ENCODE measurements around the gene NFE2. TPM values are rescaled to one million over a fixed set of nuclear protein-coding genes. Genes with fewer than 3 reads are reported as not detected.

The NFE2 gene
- total and polyA plus RNA-seq, 4 donors = 0.44 to 155 (median 1.2) TPM

DNA sequence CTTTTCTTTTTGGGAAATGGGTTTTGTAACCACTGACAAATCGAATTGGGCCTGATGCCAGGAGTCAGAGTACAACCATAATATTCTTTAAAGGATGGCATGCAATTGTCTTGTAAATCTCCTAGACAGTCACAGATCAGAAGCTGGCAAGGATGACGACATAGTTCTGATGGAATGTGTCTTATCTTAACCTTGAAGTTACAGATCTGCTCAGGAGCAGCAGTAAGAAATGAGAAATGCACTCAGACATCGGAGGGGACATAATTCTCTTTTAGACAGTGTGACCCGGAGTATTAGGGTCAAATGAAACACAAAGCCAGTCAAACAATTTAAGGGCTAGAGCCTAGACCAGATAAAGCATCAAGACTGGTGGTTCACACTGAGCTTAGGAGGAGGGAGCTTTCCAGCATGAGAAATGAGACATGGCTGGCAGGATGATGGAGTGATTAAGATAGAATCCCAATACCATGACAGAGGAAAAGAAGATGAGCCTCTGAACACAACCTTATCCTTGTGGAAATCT, 38.4 kb downstream of the NFE2 start:
- Histone ChIP-seq H3K9ac (ENCODE audit: low read depth in 1 of 2, low read length in 2 of 2) (no peak overlapping the region), H3K36me3 (ENCODE audit: control insufficient read depth in 4 of 4, insufficient read depth in 3 of 4, low read depth in 1 of 4, low read length in 3 of 4) (peaks cover 0 to 1% (median 0%) of the 10 kb centered on the region in 4 donors), H3K4me3 (ENCODE audit: low read depth in 1 of 3, low read length in 3 of 3) (no peak overlapping the region), H3K9me3 (ENCODE audit: control insufficient read depth in 4 of 4, low read length in 3 of 4) (no peaks in the 10 kb centered on the region), H3K27me3 (ENCODE audit: control insufficient read depth in 4 of 4, insufficient read depth in 4 of 4, low read length in 3 of 4) (no peaks in the 10 kb centered on the region), H3K27ac (ENCODE audit: low read depth in 1 of 2, low read length in 2 of 2) (no peak overlapping the region), H3K4me1 (ENCODE audit: control insufficient read depth in 4 of 4, insufficient read depth in 4 of 4, low read length in 3 of 4) (peaks cover 12 to 25% (median 21%) of the 10 kb centered on the region in 4 donors)
- DNase-seq (ENCODE audit: low spot score) = no peak
- 41% methylated on average over 4 of the region's 4 CpGs for WGBS
- TF ChIP-seq HNF4A (conservative IDR thresholded peaks at IDR 0.05) (peak; percentile 49 to 59), RXRA (IDR thresholded peaks at IDR 0.05) (peak in 1 of 2 donors; percentile 35), NR2F2 (IDR thresholded peaks at IDR 0.05) (no peak)

- Histone ChIP-seq H3K4me3 (ENCODE audit: low read depth in 1 of 3, low read length in 3 of 3) (no peak overlapping the region), H3K36me3 (ENCODE audit: control insufficient read depth in 4 of 4, insufficient read depth in 3 of 4, low read depth in 1 of 4, low read length in 3 of 4) (peaks cover 0 to 7% (median 2%) of the 10 kb centered on the region in 4 donors), H3K27ac (ENCODE audit: low read depth in 1 of 2, low read length in 2 of 2) (no peak overlapping the region), H3K9me3 (ENCODE audit: control insufficient read depth in 4 of 4, low read length in 3 of 4) (no peaks in the 10 kb centered on the region), H3K9ac (ENCODE audit: low read depth in 1 of 2, low read length in 2 of 2) (no peak overlapping the region), H3K4me1 (ENCODE audit: control insufficient read depth in 4 of 4, insufficient read depth in 4 of 4, low read length in 3 of 4) (peaks cover 12 to 25% (median 21%) of the 10 kb centered on the region in 4 donors), H3K27me3 (ENCODE audit: control insufficient read depth in 4 of 4, insufficient read depth in 4 of 4, low read length in 3 of 4) (no peaks in the 10 kb centered on the region)
- DNase-seq (ENCODE audit: low spot score) = no peak
- 73% methylated on average over 5 of the region's 5 CpGs for WGBS
- TF ChIP-seq HNF4G (IDR thresholded peaks at IDR 0.05) (no peak), JUND (IDR thresholded peaks at IDR 0.05) (peak in 1 of 2 donors; percentile 12)
Measured at GRCh38 chr12:54261815-54262402, 38.9 kb downstream of the NFE2 start.

- TF ChIP-seq RAD21 (IDR thresholded peaks at IDR 0.05) (peak in 1 of 2 donors; percentile 24), RXRA (IDR thresholded peaks at IDR 0.05) (no peak), JUND (IDR thresholded peaks at IDR 0.05) (no peak), SP1 (IDR thresholded peaks at IDR 0.05) (peak; percentile 8), HNF4G (IDR thresholded peaks at IDR 0.05) (peak; percentile 12), TAF1 (conservative IDR thresholded peaks at IDR 0.05) (no peak), NR2F2 (IDR thresholded peaks at IDR 0.05) (no peak), CTCF (IDR thresholded peaks at IDR 0.05; ENCODE audit: low read depth, low read length, missing input control) (no peak), HNF4A (conservative IDR thresholded peaks at IDR 0.05) (peak in 1 of 2 donors; percentile 4), YY1 (IDR thresholded peaks at IDR 0.05) (peak; percentile 44)
- TF ChIP-seq, protein P1, sequence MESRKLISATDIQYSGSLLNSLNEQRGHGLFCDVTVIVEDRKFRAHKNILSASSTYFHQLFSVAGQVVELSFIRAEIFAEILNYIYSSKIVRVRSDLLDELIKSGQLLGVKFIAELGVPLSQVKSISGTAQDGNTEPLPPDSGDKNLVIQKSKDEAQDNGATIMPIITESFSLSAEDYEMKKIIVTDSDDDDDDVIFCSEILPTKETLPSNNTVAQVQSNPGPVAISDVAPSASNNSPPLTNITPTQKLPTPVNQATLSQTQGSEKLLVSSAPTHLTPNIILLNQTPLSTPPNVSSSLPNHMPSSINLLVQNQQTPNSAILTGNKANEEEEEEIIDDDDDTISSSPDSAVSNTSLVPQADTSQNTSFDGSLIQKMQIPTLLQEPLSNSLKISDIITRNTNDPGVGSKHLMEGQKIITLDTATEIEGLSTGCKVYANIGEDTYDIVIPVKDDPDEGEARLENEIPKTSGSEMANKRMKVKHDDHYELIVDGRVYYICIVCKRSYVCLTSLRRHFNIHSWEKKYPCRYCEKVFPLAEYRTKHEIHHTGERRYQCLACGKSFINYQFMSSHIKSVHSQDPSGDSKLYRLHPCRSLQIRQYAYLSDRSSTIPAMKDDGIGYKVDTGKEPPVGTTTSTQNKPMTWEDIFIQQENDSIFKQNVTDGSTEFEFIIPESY (IDR thresholded peaks at IDR 0.05) = no peak
- Histone ChIP-seq H3K4me1 (ENCODE audit: control insufficient read depth in 4 of 4, insufficient read depth in 4 of 4, low read length in 3 of 4) (peaks cover 12 to 25% (median 21%) of the 10 kb centered on the region in 4 donors), H3K9me3 (ENCODE audit: control insufficient read depth in 4 of 4, low read length in 3 of 4) (no peaks in the 10 kb centered on the region), H3K27ac (ENCODE audit: low read depth in 1 of 2, low read length in 2 of 2) (peak overlapping the region; percentile 42 to 71), H3K27me3 (ENCODE audit: control insufficient read depth in 4 of 4, insufficient read depth in 4 of 4, low read length in 3 of 4) (no peaks in the 10 kb centered on the region), H3K4me3 (ENCODE audit: low read depth in 1 of 3, low read length in 3 of 3) (peak overlapping the region; percentile 41 to 69 (median 48)), H3K9ac (ENCODE audit: low read depth in 1 of 2, low read length in 2 of 2) (peak overlapping the region in 1 of 2 donors; percentile 69), H3K36me3 (ENCODE audit: control insufficient read depth in 4 of 4, insufficient read depth in 3 of 4, low read depth in 1 of 4, low read length in 3 of 4) (peaks cover 0 to 17% (median 8%) of the 10 kb centered on the region in 4 donors)
- peak; percentile 64 for DNase-seq (ENCODE audit: low spot score)
- WGBS = 17% methylated on average over 11 of the region's 11 CpGs
Measured at GRCh38 chr12:54259194-54260011, 41.4 kb downstream of the NFE2 start.
